ENCODE results near the gene MARCOL. TPM values are rescaled to one million over a fixed set of nuclear protein-coding genes. Genes with fewer than 3 reads are reported as not detected.

Gene MARCOL
- total and polyA plus RNA-seq, 10 of the 15 experiments (the other 5 are each of a cell fraction or from before 2014, with no cell fraction given) = 1.4 TPM; not detected in 9

GRCh38 chr5:148201151-148201550 lies 37.2 kb upstream of the MARCOL start (continued):
- TF ChIP-seq ZBTB4 (CRISPR knock-in tag; IDR thresholded peaks at IDR 0.05) (no peak), TBL1XR1 (IDR thresholded peaks at IDR 0.05; ENCODE audit: low read depth, low read length) (no peak), ZNF207 (IDR thresholded peaks at IDR 0.05; ENCODE audit: borderline replicate concordance) (no peak), ZNF687 (IDR thresholded peaks at IDR 0.05) (no peak), DPF2 (IDR thresholded peaks at IDR 0.05) (no peak)

Data from GM12878 (cell line).